Duodenal mucosa (tissue), 2 donors: ENCODE results near the gene NBPF12.
"Not testable (repeated sequence)": the region's sequence is repeated elsewhere in the genome, so short reads cannot be mapped to it uniquely, and the experiment has no call there.

Source experiments
- H3K27ac ChIP-seq: one replicate; pipeline ENCODE4 v1.7.0; 2013; ENCODE audit warnings: low read depth, low read length
- H3K27me3 ChIP-seq, 2 donors: one replicate each; pipeline ENCODE4 v1.7.0; 2013; ENCODE audit warnings: low read length in 2 of 2, control low read depth in 1 of 2; ENCODE audit not compliant: insufficient read depth in 2 of 2, control insufficient read depth in 1 of 2
- H3K36me3 ChIP-seq, 2 donors: one replicate each; pipeline ENCODE4 v1.7.0; 2013; ENCODE audit warnings: low read length in 2 of 2, control low read depth in 1 of 2; ENCODE audit not compliant: insufficient read depth in 2 of 2, control insufficient read depth in 1 of 2
- H3K4me1 ChIP-seq, 2 donors: one replicate each; pipeline ENCODE4 v1.7.0; 2013; ENCODE audit warnings: low read length in 2 of 2, control low read depth in 1 of 2; ENCODE audit not compliant: insufficient read depth in 2 of 2, control insufficient read depth in 1 of 2
- H3K4me3 ChIP-seq, 2 donors: one replicate each; pipeline ENCODE4 v1.7.0; 2013; ENCODE audit warnings: low read length in 2 of 2, low read depth in 1 of 2
- H3K9ac ChIP-seq, 2 donors: one replicate each; pipeline ENCODE4 v1.7.0; 2013; ENCODE audit warnings: low read length in 2 of 2, low read depth in 1 of 2
- H3K9me3 ChIP-seq, 2 donors: one replicate each; pipeline ENCODE4 v1.7.0; 2013; ENCODE audit warnings: low read length in 2 of 2, control low read depth in 1 of 2; ENCODE audit not compliant: control insufficient read depth in 1 of 2

NBPF12 gene

DNA sequence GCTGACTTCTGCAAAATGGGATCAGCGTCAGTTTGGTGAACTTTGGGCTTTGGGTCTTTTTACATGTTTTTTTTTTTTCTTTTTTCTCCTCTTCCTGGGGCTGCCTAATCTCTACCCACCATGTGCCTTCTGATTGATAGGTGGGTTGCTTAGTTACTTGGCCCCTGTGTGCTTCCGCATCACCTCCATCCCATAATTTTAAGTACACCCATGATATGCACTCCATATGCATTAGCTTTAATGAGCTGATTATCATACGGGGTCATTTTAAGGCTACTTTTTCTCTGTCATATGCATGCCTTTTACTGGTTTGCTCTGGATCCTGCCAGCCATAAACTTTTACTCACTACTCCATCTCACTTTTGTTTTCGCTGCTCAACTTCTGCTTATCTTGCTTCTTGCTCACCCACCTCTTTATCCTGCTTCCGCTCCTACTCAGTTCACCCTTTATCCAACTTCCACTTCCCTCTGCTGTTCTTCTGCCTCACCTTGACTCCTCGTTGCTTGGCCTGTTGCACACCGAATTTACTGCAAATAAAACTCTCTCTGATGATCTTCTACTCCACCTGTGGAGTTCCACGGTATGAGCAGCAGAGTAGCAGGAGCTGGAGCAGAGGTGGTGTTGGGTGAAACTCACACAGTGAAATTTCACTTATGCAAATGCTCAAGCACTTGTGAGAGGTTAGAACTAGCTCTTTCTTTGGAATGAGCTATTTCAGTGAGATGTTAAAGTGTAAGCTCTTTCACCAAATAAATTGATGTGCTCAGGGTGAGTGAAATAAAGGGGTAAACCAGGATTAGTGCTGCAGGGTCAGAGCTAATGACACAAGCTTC, 3.5 kb upstream of the NBPF12 start:
- H3K27me3 ChIP-seq, H3K36me3 ChIP-seq, H3K9ac ChIP-seq, H3K4me1 ChIP-seq, H3K4me3 ChIP-seq, H3K27ac ChIP-seq, H3K9me3 ChIP-seq: not testable (repeated sequence)

DNA sequence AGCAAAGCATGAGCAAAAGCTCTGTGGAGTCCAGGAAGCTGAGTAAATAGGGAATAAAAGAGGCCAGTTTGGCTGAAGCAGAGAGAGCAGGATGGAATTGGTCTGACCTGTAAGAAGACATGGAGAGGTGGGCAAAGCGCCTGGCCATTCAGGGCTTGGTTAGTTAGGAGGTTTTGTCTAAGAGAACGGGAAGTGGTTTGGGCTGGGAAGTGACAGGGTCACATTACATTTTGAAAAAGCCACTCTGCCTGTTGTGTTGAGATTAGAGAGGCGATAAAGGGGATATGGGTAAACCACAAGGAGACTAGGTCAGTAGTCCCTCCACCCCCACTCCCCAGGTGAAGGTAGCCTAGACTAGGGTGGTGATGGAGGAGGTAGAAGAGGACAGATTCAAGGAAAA, 662 bp upstream of the NBPF12 start:
- H3K4me1 ChIP-seq, H3K36me3 ChIP-seq, H3K4me3 ChIP-seq, H3K27ac ChIP-seq, H3K9ac ChIP-seq, H3K9me3 ChIP-seq, H3K27me3 ChIP-seq: not testable (repeated sequence)

DNA sequence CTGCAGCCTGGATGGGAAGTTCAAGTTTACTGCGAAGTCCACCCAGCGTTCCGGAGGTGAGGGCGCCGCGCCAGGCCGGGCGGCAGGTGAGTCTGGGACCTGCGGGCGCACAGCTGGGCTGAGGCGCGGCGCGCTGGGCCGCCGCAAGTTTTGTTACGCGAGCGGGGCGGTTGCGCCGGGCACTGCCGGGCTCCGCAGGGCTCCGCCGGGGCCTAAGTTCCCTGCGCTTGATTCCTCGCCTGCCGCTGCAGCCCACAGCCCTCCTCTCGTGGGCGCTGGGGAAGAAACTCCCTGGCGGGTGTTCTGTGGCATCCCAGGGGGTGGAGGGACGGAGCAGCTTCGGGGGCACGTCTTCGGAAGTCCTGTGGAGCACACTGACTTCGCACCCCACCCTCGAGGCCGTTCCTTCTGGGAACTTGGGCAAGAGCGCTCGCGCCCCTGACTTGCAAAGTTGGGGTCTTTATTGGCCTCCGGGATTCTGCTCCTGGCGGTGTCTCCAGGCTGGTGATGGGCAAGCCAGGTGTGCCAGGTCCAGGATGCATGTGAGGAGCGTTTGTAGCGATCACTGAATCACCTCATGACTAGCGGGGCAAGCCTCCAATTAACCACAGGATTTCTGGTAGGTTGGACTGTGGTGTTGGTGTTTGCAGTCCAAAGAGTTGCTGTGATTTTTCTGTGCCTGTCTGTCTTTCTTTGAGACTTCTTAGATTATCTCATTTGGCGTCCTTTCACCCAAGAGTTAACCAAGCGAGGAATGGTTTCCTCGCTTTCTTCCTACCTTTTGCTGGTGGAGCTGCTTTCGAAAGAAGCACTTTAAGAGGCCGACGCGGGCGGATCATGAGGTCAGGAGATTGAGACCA, 1.0 kb downstream of the NBPF12 start:
- peak overlapping the region; percentile 10 for H3K27ac ChIP-seq
- not testable (repeated sequence) for H3K9me3 ChIP-seq, H3K36me3 ChIP-seq, H3K27me3 ChIP-seq, H3K4me1 ChIP-seq
- peak overlapping the region; percentile 55 to 72 for H3K4me3 ChIP-seq
- peak overlapping the region; percentile 39 to 47 for H3K9ac ChIP-seq

DNA sequence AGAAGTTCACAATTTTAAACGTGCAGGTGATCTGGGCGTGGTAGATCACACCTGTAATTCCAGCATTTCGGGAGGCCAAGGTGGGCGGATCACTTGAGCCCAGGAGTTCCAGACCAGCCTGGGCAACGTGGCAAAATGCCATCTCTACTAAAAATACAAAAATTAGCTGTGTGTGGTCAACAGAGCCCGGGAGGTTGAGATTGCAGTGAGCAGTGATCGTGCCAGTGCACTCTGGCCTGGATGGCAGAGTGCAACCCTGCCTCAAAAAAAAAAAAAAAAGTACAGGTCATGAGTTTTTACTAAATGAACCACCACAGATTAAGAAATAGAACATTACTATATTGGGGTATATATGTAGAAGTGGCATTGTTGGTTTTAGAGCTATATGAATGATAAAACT, 2.2 kb downstream of the NBPF12 start:
- H3K4me1 ChIP-seq, H3K9me3 ChIP-seq, H3K27me3 ChIP-seq, H3K27ac ChIP-seq, H3K36me3 ChIP-seq, H3K4me3 ChIP-seq, H3K9ac ChIP-seq: not testable (repeated sequence)

DNA sequence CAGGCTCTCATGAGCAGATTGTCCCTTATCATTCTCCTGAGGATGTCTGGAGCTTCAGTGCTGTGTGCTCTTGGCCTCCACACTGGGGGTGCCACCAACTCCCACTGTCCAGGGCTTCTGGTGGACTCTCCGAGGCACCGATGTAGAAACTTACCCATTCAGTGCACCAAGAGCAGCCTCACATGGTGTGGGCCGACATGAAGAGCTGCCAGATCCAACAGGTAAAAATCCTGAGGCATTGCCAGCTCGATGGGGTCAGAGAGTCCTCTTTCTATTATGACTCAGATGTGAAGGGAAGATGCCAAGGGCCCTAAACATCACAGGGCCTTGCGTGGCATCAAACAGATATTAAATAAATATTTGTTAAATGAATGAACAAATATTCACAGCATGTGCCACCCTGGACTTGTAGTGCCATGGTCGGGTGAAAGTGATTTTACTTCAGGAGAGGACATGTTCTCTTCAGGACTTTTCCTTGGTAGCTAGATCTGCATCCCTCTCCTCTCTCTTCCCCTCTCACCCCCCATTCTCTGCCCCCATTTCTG, 5.3 kb downstream of the NBPF12 start:
- not testable (repeated sequence) for H3K36me3 ChIP-seq, H3K27ac ChIP-seq, H3K4me1 ChIP-seq, H3K9ac ChIP-seq, H3K4me3 ChIP-seq, H3K9me3 ChIP-seq, H3K27me3 ChIP-seq

DNA sequence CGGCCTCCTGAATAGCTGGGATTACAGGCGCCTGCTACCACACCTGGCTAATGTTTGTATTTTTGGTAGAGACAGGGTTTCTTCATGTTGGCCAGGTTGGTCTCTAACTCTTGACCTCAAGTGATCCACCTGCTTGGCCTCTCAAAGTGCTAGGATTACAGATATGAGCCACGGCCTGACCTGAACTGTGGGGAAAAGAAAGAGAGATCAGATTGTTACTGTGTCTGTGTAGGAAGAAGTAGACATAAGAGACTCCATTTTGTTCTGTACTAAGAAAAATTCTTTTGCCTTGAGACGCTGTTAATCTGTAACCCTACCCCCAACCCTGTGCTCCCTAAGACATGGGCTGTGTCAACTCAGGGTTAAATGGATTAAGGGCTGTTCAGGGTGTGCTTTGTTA, 10.0 kb downstream of the NBPF12 start:
- not testable (repeated sequence) for H3K9me3 ChIP-seq, H3K9ac ChIP-seq, H3K27me3 ChIP-seq, H3K36me3 ChIP-seq, H3K4me1 ChIP-seq, H3K4me3 ChIP-seq, H3K27ac ChIP-seq

DNA sequence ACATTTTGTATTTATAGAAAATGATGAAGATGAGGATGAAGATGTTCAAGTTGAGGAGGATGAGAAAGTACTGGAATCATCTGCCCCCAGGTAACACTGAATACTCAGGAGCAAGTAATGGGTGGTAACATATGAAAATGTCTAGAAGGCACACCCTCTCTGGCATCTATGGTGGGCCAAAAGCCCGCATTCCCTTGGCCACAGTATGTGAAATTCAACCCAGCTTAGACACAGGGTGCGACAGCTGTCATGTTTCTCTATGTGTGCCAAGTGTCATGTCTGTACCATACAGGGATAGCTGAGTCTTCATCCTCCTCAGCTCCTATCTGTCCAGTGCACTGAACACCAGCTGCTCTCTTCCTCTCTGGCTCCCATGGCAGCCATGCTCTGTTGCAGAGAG, 26.2 kb downstream of the NBPF12 start:
- not testable (repeated sequence) for H3K9ac ChIP-seq, H3K36me3 ChIP-seq, H3K4me3 ChIP-seq, H3K27ac ChIP-seq, H3K4me1 ChIP-seq, H3K27me3 ChIP-seq, H3K9me3 ChIP-seq

DNA sequence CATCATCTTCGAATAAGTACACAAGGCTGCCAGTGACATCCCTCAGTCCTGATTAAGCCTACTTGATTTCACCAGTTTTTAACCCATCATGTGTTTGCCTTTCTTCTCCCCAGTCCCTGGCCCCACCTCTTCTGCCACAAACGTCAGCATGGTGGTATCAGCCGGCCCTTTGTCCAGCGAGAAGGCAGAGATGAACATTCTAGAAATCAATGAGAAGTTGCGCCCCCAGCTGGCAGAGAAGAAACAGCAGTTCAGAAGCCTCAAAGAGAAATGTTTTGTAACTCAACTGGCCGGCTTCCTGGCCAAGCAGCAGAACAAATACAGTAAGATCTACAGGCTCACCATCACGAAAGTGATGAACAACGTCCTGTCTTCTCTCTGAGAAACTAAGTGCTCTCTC, 28.2 kb downstream of the NBPF12 start:
- not testable (repeated sequence) for H3K4me1 ChIP-seq, H3K36me3 ChIP-seq, H3K9me3 ChIP-seq, H3K4me3 ChIP-seq, H3K27me3 ChIP-seq, H3K27ac ChIP-seq, H3K9ac ChIP-seq

DNA sequence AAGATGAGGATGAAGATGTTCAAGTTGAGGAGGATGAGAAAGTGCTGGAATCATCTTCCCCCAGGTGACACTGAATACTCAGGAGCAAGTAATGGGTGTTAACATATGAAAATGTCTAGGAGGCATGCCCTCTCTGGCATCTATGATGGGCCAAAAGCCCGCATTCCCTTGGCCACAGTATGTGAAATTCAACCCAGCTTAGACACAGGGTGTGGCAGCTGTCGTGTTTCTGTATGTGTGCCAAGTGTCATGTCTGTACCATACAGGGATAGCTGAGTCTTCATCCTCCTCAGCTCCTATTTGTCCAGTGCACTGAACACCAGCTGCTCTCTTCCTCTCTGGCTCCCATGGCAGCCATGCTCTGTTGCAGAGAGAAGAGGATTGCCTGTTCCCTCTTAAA, 32.5 kb downstream of the NBPF12 start:
- not testable (repeated sequence) for H3K4me3 ChIP-seq, H3K9me3 ChIP-seq, H3K27ac ChIP-seq, H3K27me3 ChIP-seq, H3K36me3 ChIP-seq, H3K9ac ChIP-seq, H3K4me1 ChIP-seq

DNA sequence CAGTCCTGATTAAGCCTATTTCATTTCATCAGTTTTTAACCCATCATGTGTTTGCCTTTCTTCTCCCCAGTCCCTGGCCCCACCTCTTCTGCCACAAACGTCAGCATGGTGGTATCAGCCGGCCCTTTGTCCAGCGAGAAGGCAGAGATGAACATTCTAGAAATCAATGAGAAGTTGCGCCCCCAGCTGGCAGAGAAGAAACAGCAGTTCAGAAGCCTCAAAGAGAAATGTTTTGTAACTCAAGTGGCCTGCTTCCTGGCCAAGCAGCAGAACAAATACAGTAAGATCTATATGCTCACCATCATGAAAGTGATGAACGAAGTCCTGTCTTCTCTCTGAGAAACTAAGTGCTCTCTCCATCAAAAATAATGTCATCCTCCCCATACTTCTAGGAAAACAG, 34.6 kb downstream of the NBPF12 start:
- H3K4me1 ChIP-seq, H3K27ac ChIP-seq: not testable (repeated sequence)

More for the DNA sequence above, 34.6 kb downstream of the NBPF12 start:
- H3K9ac ChIP-seq, H3K36me3 ChIP-seq, H3K27me3 ChIP-seq, H3K4me3 ChIP-seq, H3K9me3 ChIP-seq: not testable (repeated sequence)
